DMS153 treated with DMSO at 0.1 percent for 48 hours (cell line): ENCODE results near the gene RFNG.

Experiments used
- DNase-seq: peaks from one replicate; lab custom pipeline; 2025; ENCODE audit not compliant: unreplicated experiment; lab: John Stamatoyannopoulos, UW

Gene RFNG

GRCh38 chr17:82059272-82060000, 7.8 kb upstream of the RFNG start:
- no peak for DNase-seq

- no peak for DNase-seq
Measured at GRCh38 chr17:82058855-82059249, 7.2 kb upstream of the RFNG start.

GRCh38 chr17:82058230-82058854, 6.7 kb upstream of the RFNG start:
- no peak for DNase-seq

- DNase-seq = no peak
Measured at GRCh38 chr17:82056729-82057621, 5.4 kb upstream of the RFNG start.

- no peak for DNase-seq
Measured at GRCh38 chr17:82055965-82056728, 4.5 kb upstream of the RFNG start.

- no peak for DNase-seq
Measured at GRCh38 chr17:82055023-82055964, 3.7 kb upstream of the RFNG start.

- no peak for DNase-seq
Measured at GRCh38 chr17:82054351-82055022, 2.9 kb upstream of the RFNG start.

GRCh38 chr17:82053556-82054263, 2.1 kb upstream of the RFNG start:
- DNase-seq = no peak

GRCh38 chr17:82053130-82053529, 1.5 kb upstream of the RFNG start:
- DNase-seq = no peak

- no peak for DNase-seq
Measured at GRCh38 chr17:82052638-82053059, 1.0 kb upstream of the RFNG start.

GRCh38 chr17:82050761-82051641, 610 bp downstream of the RFNG start:
- no peak for DNase-seq

GRCh38 chr17:82050152-82050760, 1.4 kb downstream of the RFNG start:
- no peak for DNase-seq

- no peak for DNase-seq
Measured at GRCh38 chr17:82049521-82049971, 2.1 kb downstream of the RFNG start.

GRCh38 chr17:82049106-82049505, 2.5 kb downstream of the RFNG start:
- no peak for DNase-seq

- no peak for DNase-seq
Measured at GRCh38 chr17:82048571-82048971, 3.0 kb downstream of the RFNG start.

GRCh38 chr17:82047914-82048570, 3.6 kb downstream of the RFNG start:
- DNase-seq = no peak

GRCh38 chr17:82047379-82047778, 4.2 kb downstream of the RFNG start:
- no peak for DNase-seq
